Hepatocyte (in vitro differentiated cells): ENCODE measurements around the gene KMT2B. TPM values are rescaled to one million over a fixed set of nuclear protein-coding genes. Genes with fewer than 3 reads are reported as not detected.
"Not testable (repeated sequence)": the region's sequence is repeated elsewhere in the genome, so short reads cannot be mapped to it uniquely, and the experiment has no call there.

Experiments
- DNase-seq: peaks from one replicate; pipeline ENCODE4 v3.0.0-alpha.2; 2016; ENCODE audit warnings: low spot score
- H2AFZ ChIP-seq: fragments of 200-600 bp; sonication (generic); 2 replicates; pipeline ENCODE4 v1.6.0; 2016; ENCODE audit warnings: antibody characterized with exemption, mild to moderate bottlenecking
- H3K27ac ChIP-seq: fragments of 200-600 bp; sonication (generic); 2 replicates; pipeline ENCODE4 v1.5.1; 2016; ENCODE audit warnings: mild to moderate bottlenecking
- H3K27me3 ChIP-seq: fragments of 200-600 bp; sonication (generic); 2 replicates; pipeline ENCODE4 v1.6.1; 2016
- H3K36me3 ChIP-seq: fragments of 200-600 bp; sonication (generic); replicated peaks from 2 replicates; pipeline ENCODE4 v1.5.1; 2016; ENCODE audit warnings: low read depth; ENCODE audit not compliant: insufficient read depth
- H3K4me1 ChIP-seq: fragments of 200-600 bp; sonication (generic); 2 replicates; pipeline ENCODE4 v1.5.1; 2016; ENCODE audit warnings: mild to moderate bottlenecking, moderate library complexity; ENCODE audit not compliant: insufficient read depth
- H3K4me2 ChIP-seq: fragments of 200-600 bp; sonication (generic); 2 replicates; pipeline ENCODE4 v1.6.0; 2016
- H3K4me3 ChIP-seq: fragments of 200-600 bp; sonication (generic); 2 replicates; pipeline ENCODE4 v1.5.1; 2016; ENCODE audit warnings: mild to moderate bottlenecking
- H3K79me2 ChIP-seq: fragments of 200-600 bp; sonication (generic); 2 replicates; pipeline ENCODE4 v1.6.0; 2017; ENCODE audit warnings: mild to moderate bottlenecking
- H3K9me2 ChIP-seq: fragments of 200-600 bp; sonication (generic); replicated peaks from 2 replicates; pipeline ENCODE4 v1.6.0; 2017; ENCODE audit warnings: mild to moderate bottlenecking; ENCODE audit not compliant: insufficient read depth
- H3K9me3 ChIP-seq: fragments of 200-600 bp; sonication (generic); 2 replicates; pipeline ENCODE4 v1.5.1; 2016; ENCODE audit warnings: low read depth, mild to moderate bottlenecking
- H4K20me1 ChIP-seq: fragments of 200-600 bp; sonication (generic); 2 replicates; pipeline ENCODE4 v1.6.0; 2016; ENCODE audit warnings: mild to moderate bottlenecking; ENCODE audit not compliant: insufficient read depth, poor library complexity, severe bottlenecking
- EZH2 ChIP-seq: fragments of 200-600 bp; sonication (generic); IDR thresholded peaks from 2 replicates; pipeline ENCODE4 v1.6.1; 2016; ENCODE audit warnings: antibody characterized with exemption, mild to moderate bottlenecking, borderline replicate concordance
- EZH2phosphoT487 ChIP-seq: fragments of 200-600 bp; sonication (generic); IDR thresholded peaks from one replicate; pipeline ENCODE4 v1.6.1; 2018; ENCODE audit warnings: antibody characterized with exemption, mild to moderate bottlenecking, low read depth, moderate library complexity; ENCODE audit not compliant: unreplicated experiment, severe bottlenecking
- WGBS: methylation state at CpG from one replicate; pipeline ENCODE4 v1.1.6; 2016; ENCODE audit warnings: low lambda C conversion rate; ENCODE audit errors: missing lambda C conversion rate; 5-methylcytosine and 5-hydroxymethylcytosine counted together
- polyA plus RNA-seq: library from polyadenylated mRNA; unstranded; fragments of >200 nt; fragmentation: Nextera tagmentation; extraction: Ambion mirVana; gene quantifications from 2 replicates; pipeline ENCODE4 v1.2.1, GENCODE V29; 2016
- total RNA-seq: library from RNA; depleted of rRNA; stranded (reverse); fragments of >200 nt; gene quantifications from 2 replicates; pipeline ENCODE4 v1.2.3, GENCODE V29; 2014
- TF ChIP-seq, protein P1 (sequence below): fragments of 200-600 bp; sonication (generic); IDR thresholded peaks from 2 replicates; pipeline ENCODE4 v1.5.1; 2016; ENCODE audit warnings: antibody characterized with exemption, mild to moderate bottlenecking; ENCODE audit not compliant: poor library complexity

Gene KMT2B
- total and polyA plus RNA-seq, 2 experiments from 2014 or later, result 9.3 to 12.8 TPM

- Histone ChIP-seq H3K36me3 (no peaks in the 10 kb centered on the region), H2AFZ (no peak overlapping the region), H3K9me3 (no peaks in the 10 kb centered on the region), H3K4me3 (no peak overlapping the region), H3K79me2 (no peaks in the 10 kb centered on the region), H4K20me1 (no peaks in the 10 kb centered on the region), H3K4me1 (no peaks in the 10 kb centered on the region), H3K9me2 (no peaks in the 10 kb centered on the region), H3K27ac (no peak overlapping the region), H3K4me2 (no peak overlapping the region), H3K27me3 (no peaks in the 10 kb centered on the region)
- DNase-seq, result no peak
- TF ChIP-seq, protein P1, sequence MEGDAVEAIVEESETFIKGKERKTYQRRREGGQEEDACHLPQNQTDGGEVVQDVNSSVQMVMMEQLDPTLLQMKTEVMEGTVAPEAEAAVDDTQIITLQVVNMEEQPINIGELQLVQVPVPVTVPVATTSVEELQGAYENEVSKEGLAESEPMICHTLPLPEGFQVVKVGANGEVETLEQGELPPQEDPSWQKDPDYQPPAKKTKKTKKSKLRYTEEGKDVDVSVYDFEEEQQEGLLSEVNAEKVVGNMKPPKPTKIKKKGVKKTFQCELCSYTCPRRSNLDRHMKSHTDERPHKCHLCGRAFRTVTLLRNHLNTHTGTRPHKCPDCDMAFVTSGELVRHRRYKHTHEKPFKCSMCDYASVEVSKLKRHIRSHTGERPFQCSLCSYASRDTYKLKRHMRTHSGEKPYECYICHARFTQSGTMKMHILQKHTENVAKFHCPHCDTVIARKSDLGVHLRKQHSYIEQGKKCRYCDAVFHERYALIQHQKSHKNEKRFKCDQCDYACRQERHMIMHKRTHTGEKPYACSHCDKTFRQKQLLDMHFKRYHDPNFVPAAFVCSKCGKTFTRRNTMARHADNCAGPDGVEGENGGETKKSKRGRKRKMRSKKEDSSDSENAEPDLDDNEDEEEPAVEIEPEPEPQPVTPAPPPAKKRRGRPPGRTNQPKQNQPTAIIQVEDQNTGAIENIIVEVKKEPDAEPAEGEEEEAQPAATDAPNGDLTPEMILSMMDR, result no peak
- TF ChIP-seq EZH2phosphoT487 (no peak), EZH2 (no peak)
- WGBS, result 87% methylated on average over 4 of the region's 11 CpGs
Measured at GRCh38 chr19:35766571-35767104, 48.8 kb downstream of the KMT2B start.

DNA sequence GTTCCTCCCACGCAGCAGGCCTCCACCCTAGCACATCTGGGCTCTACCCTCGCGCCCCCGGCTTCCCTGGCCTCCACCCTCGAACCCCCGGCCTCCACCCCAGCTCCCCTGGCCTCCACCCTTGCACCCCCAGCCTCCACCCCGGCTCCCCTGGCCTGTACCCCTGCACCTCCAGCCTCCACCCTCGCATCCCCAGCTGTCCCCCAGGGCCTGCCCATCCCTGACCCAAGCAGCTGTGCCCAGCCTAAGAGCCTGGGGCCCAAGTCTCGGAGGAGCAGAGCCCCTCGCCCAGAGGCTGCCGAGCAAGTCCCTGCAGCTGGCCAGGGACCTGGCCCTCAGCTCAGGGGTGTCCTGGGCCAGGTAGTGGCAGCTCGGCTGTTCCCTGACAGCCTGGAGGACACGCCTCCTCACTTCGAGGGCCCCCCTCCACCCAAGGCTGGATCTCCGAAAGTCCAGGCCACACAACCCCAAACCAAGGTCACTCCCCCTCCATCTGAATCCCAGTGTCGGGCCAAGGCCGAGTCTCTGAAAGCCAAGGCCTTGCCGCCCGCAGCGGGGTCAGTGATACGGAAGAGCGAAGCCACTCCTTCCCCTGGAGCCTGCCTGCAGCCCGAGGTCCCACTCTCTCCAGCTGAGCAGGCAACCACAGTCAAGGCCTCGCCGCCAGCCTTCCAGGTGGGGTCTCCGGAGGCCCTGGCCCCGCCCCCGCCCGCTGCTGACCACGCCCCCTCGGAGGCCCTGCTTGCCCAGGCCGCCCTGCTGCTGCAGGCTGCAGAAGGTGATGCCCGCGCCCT is 49.7 kb downstream of the KMT2B start:
- no peaks in the 10 kb centered on the region for H3K79me2 ChIP-seq
- WGBS, result 53% methylated on average over 30 of the region's 34 CpGs
- H3K9me3 ChIP-seq, result no peaks in the 10 kb centered on the region
- no peaks in the 10 kb centered on the region for H3K4me1 ChIP-seq
- DNase-seq, result peak; percentile 46
- H3K27me3 ChIP-seq, result no peaks in the 10 kb centered on the region
- no peak overlapping the region for H3K27ac ChIP-seq
- H4K20me1 ChIP-seq, result no peaks in the 10 kb centered on the region
- no peak overlapping the region for H3K4me2 ChIP-seq
- H3K36me3 ChIP-seq, result no peaks in the 10 kb centered on the region
- TF ChIP-seq EZH2, result no peak
- TF ChIP-seq, protein P1, result no peak
- no peak for TF ChIP-seq EZH2phosphoT487
- no peak overlapping the region for H3K4me3 ChIP-seq
- no peaks in the 10 kb centered on the region for H3K9me2 ChIP-seq
- H2AFZ ChIP-seq, result no peak overlapping the region

GRCh38 chr19:35768082-35768421 is 50.2 kb downstream of the KMT2B start:
- no peaks in the 10 kb centered on the region for H3K9me3 ChIP-seq
- no peaks in the 10 kb centered on the region for H3K36me3 ChIP-seq
- H4K20me1 ChIP-seq, result no peaks in the 10 kb centered on the region
- TF ChIP-seq EZH2, result no peak
- TF ChIP-seq, protein P1, result no peak
- no peak for TF ChIP-seq EZH2phosphoT487
- H3K4me2 ChIP-seq, result no peak overlapping the region
- H3K4me1 ChIP-seq, result no peaks in the 10 kb centered on the region
- no peaks in the 10 kb centered on the region for H3K79me2 ChIP-seq
- DNase-seq, result no peak
- no peaks in the 10 kb centered on the region for H3K27me3 ChIP-seq
- H3K9me2 ChIP-seq, result no peaks in the 10 kb centered on the region
- no peak overlapping the region for H2AFZ ChIP-seq
- no peak overlapping the region for H3K4me3 ChIP-seq
- 77% methylated on average over 15 of the region's 15 CpGs for WGBS
- H3K27ac ChIP-seq, result no peak overlapping the region

DNA sequence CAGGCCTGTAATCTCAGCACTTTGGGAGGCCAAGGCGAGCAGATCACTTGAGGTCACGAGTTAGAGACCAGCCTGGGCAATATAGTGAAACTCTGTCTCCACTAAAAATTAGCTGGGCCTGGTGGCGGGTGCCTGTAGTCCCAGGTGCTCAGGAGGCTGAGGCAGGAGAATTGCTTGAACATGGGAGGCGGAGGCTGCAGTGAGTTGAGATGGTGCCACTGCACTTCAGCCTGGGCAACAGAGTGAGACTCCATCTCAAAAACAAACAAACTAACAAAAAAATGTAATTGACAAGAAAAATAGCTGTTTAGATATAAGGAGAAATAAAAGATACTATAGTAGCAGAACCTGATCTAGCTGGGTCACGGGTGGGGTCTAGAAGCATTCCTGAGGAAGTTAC is 54.6 kb downstream of the KMT2B start:
- H3K27me3 ChIP-seq, H3K27ac ChIP-seq, H3K36me3 ChIP-seq, H3K9me2 ChIP-seq, H2AFZ ChIP-seq, DNase-seq, H4K20me1 ChIP-seq, H3K9me3 ChIP-seq, H3K4me3 ChIP-seq, H3K4me2 ChIP-seq, H3K79me2 ChIP-seq: not testable (repeated sequence)
- 93% methylated on average over 5 of the region's 5 CpGs for WGBS
- H3K4me1 ChIP-seq, result peaks cover 10% of the 10 kb centered on the region
